Measurements from ENCODE around the gene POT1.
"Not testable (repeated sequence)": the region's sequence is repeated elsewhere in the genome, so short reads cannot be mapped to it uniquely, and the experiment has no call there.

Gene POT1

DNA sequence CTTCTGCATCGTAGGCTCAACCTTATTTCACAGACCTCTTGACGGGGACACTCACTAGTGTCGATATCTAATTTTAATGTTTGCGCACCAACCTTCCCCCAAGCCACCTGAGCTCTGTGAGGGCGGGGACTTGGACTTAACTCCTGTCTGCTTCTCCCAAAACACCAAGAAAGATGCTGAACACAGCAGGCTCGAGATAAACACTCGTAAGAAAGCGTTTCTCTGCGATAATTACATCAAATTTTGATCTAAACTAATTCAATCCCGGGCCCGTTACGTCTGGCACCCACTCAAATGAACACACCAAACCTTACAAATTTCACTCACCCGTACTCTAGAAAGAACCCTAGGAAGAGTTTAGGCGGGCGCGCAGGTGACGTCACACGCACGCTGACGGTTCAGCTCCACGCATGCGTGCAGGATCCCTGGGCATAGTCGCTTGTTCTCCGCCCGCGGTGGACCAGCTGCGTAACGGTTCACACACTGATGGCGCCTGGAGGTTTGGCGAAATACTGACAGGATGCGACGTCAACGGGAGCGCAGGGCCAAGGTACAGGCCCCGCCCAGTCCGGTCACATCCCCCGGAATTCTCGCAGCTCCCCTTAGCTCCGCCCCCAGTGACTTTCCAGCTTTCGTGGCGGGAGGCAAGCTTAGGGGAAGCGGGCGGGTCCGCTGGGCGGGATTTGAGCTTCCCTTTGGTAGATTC, at the start of gene POT1:
Gene POT1, minus strand, starts transcription at position 359 of the 706 bp plus-strand sequence. CDS start 32,652 bp downstream, outside the sequence.
- in situ Hi-C loops (cut with MboI; ENCODE audit: low sequenced_read_pairs) = no loop called here

- in situ Hi-C loops (cut with MboI; ENCODE audit: low sequenced_read_pairs) = not testable (repeated sequence)
These were observed 45.5 kb upstream of the POT1 start for GRCh38 chr7:124975131-124975530.

DNA sequence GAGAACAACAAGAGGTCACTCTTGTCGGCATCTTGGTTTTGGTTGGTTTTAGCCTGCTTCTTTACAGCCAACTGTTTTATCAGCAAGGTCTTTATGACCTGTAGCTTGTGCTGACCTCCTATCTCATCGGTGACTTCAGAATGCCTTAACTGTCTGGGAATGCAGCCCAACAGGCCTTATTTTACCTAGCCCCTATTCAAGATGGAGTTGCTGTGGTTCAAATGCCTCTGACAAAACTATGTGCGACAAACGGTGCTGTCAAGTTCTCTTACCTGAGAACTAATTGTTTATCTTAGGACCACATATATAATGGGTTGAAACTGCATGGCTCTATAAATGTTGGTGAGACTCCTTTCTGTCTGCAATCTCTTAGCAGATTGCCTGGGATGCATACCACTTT, 35.9 kb upstream of the POT1 start:
- in situ Hi-C loops (cut with MboI; ENCODE audit: low sequenced_read_pairs) = no loop called here

DNA sequence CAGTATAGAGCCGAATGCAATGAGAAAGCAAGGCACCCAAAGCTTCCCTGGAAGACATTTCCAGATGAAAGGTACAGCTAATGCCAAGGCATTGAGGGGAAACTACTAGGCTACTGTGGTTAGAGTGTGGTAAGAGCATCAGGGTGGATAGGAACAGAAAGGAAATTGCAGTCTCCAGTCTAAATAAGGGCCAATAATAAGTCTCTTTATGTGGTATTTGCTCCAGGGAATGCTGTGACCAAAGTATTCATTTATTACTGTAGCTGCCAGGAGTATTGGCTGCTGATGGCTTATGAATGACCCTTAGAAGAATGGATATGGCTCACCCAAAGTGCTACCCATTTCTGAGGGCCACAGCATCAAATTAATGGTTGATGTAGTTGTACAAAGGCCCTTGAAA, 30.1 kb upstream of the POT1 start:
- in situ Hi-C loops (cut with MboI; ENCODE audit: low sequenced_read_pairs) = no loop called here

DNA sequence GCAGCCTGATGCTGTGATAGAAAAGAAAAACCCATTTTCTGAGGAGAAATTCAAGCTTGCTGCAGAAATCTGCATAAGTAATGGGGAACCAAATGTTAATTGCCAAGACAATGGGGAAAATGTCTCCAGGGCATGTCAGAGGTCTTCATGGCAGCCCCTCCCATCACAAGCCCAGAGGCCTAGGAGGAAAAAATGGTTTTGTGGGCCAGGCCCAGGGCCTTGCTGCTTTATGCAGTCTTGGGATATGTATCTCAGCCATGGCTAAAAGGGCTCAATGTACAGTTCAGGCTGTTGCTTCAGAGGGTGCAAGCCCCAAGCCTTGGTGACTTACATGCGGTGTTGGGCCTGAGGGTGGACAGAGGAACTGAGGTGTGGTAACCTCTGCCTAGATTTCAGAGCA, 28.3 kb upstream of the POT1 start:
- in situ Hi-C loops (cut with MboI; ENCODE audit: low sequenced_read_pairs) = not testable (repeated sequence)

- in situ Hi-C loops (cut with MboI; ENCODE audit: low sequenced_read_pairs) = no loop called here
These were observed 26.5 kb upstream of the POT1 start for GRCh38 chr7:124956160-124956559.

DNA sequence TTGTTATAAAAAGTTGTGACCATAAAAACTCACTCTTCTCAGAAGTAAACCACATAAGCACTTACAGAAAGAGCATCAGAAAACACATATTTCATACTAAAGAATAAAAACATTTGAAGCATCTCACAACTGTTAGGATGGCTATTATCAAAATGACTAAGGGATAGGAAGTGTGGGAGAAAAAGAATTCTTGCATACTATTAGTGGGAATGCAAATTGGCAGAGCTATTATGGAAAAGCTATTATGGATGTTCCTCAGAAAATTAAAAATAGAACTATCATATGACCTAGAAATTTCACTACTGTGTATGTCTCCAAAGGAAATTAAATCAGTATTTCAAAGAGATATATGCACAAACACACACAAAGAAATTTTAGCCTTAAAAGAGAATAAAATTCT, 25.2 kb upstream of the POT1 start:
- in situ Hi-C loops (cut with MboI; ENCODE audit: low sequenced_read_pairs) = no loop called here

- in situ Hi-C loops (cut with MboI; ENCODE audit: low sequenced_read_pairs) = no loop called here
These were observed 16.1 kb upstream of the POT1 start for GRCh38 chr7:124945680-124946079.

- in situ Hi-C loops (cut with MboI; ENCODE audit: low sequenced_read_pairs) = no loop called here
These were observed 13.8 kb upstream of the POT1 start for GRCh38 chr7:124943472-124943871.

DNA sequence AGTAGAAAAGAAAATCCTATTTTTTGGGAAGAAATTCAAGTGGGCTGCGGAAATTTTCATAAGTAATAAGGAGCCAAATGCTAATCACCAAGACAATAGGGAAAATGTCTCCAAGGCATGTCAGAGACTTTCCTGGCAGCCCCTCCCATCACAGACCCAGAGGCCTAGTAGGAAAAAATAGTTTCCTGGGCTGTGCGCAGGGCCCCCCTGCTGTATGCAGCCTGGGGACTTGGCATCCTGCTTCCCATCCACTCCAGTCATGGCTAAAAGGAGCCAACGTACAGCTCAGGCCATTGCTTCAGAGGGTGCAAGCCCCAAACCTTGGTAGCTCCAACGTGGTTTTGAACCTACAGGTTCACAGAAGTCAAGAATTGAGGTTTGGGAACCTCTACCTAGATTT, 12.8 kb upstream of the POT1 start:
- in situ Hi-C loops (cut with MboI; ENCODE audit: low sequenced_read_pairs) = no loop called here

GRCh38 chr7:124940306-124940705, 10.7 kb upstream of the POT1 start:
- in situ Hi-C loops (cut with MboI; ENCODE audit: low sequenced_read_pairs) = no loop called here

GRCh38 chr7:124938128-124938527, 8.5 kb upstream of the POT1 start:
- in situ Hi-C loops (cut with MboI; ENCODE audit: low sequenced_read_pairs) = no loop called here

- in situ Hi-C loops (cut with MboI; ENCODE audit: low sequenced_read_pairs) = no loop called here
These were observed 7.5 kb upstream of the POT1 start for GRCh38 chr7:124937076-124937475.

DNA sequence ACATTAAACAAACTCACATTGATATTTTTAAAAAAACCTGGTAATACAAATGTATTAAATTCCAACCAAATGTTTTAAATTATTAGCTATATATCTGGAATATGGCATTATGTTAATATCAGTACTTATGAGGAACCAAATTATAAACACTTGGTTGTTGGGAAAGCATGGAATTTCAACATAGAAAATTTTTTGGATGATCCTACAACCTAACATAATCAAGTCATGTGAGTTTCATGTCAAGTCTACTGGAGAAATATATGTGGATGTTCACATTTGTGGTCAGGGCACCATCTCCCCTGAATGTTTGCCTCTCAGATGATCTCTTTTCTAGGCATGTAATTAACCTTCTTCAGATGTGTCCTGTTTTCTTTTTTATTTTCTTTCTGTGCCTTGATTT, 5.2 kb upstream of the POT1 start:
- in situ Hi-C loops (cut with MboI; ENCODE audit: low sequenced_read_pairs) = no loop called here

DNA sequence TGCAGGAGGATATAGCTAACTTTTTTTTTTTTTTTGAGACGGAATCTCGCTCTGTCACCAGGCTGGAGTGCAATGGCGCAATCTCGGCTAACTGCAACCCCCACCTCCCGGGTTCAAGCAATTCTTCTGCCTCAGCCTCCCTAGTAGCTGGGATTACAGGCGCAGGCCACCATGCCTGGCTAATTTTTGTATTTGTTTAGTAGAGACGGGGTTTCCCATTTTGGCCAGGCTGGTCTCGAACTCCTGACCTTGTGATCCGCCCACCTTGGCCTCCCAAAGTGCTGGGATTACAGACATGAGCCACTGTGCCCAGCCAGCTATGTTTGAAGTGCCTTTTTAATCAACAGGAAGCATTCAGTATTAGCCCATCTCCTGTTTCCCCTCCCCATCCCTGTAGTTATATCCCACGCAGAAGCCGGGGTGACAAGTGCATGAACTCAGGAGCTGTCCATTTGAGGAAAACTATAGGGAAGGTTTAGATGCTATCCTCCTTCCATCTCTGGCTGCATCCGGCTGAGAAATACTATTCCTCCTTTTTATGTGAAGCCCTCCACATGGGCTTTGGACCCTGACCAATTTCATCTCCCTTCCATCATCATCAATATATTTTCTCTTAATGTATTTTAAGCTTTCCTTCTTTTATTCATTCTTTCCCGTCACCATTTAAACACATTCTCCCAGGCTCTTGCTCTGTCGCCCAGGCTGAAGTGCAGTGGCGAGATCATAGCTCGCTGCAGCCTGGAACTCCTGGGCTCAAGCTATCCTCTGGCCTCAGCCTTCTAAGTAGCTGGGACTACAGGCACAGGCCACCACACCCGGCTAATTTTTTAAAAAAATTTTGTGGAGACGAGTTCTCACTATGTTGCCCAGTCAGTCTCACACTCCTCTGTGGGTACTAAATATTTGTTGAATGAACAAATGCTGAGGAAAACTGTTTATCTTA, 1.3 kb upstream of the POT1 start:
- in situ Hi-C loops (cut with MboI; ENCODE audit: low sequenced_read_pairs) = no loop called here

DNA sequence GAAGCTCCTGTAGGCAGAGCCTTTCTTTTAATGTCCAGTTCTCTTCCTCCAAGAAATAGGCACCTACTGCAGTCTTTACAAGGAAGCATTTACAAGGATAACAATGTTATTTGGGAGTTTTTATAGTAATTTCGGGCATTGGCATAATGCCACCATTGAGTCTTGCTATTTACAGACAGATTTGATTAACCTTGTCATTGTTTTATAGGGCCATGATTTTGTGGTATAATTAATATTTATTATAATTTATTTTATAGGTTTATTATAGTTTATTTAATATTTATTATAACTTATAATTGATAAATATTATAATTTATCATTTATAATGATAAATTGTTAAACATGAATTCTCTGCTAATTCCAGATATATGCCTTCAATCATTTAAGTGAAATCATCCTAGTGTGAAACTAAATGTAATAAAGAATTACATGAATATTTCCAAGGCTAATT, 573 bp upstream of the POT1 start:
- in situ Hi-C loops (cut with MboI; ENCODE audit: low sequenced_read_pairs) = no loop called here

DNA sequence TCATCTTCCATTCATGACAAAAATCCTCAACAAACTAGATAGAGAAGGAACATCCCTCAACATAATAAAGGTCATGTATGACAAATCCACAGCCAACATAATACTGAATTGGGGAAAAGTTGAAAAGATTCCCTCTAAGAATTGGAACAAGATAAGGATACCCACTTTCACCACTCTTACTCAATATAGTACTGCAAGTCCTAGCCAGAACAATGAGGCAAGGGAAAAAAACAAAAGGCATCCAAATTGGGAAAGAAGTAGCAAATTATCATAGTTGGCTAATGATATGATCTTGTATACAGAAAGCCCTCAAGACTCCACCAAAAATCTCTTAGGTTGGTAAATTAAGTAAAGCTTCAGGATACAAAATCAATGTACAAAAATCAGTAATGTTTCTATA, 4.7 kb downstream of the POT1 start:
- in situ Hi-C loops (cut with MboI; ENCODE audit: low sequenced_read_pairs) = no loop called here

GRCh38 chr7:124922200-124922599, 7.4 kb downstream of the POT1 start:
- in situ Hi-C loops (cut with MboI; ENCODE audit: low sequenced_read_pairs) = no loop called here

- in situ Hi-C loops (cut with MboI; ENCODE audit: low sequenced_read_pairs) = no loop called here
These were observed 9.8 kb downstream of the POT1 start for GRCh38 chr7:124919841-124920240.

DNA sequence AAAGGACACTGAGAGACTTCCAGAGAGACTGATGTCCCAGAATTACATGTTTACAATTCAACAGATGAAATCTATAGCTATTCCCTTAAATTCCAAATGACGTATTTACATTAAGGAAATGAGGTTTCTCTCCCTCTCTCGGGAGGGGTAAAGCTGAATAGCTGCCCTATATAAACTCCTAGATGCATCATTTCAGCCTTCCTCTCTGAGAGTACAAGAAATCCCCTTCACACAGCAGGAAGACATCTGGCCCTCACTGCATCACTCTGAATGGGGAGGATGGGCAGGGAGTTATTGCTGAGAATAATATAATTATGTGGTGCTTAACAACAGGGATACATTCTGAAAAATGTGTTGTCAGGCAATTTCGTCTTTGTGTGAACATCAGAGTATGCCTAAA, 11.0 kb downstream of the POT1 start:
- in situ Hi-C loops (cut with MboI; ENCODE audit: low sequenced_read_pairs) = no loop called here

- in situ Hi-C loops (cut with MboI; ENCODE audit: low sequenced_read_pairs) = no loop called here
These were observed 14.4 kb downstream of the POT1 start for GRCh38 chr7:124915242-124915641.

GRCh38 chr7:124914298-124914697, 15.3 kb downstream of the POT1 start:
- in situ Hi-C loops (cut with MboI; ENCODE audit: low sequenced_read_pairs) = no loop called here
